Hematopoietic multipotent progenitor cell treated with erythropoietin and hydrocortisone succinate and interleukin-3 and kit ligand, for 15 days (in vitro differentiated cells): Measurements from ENCODE around the gene TAP1.

Experiments used
- DNase-seq: peaks from one replicate; pipeline ENCODE4 v3.0.0-alpha.2; 2015; ENCODE audit warnings: low spot score

The TAP1 gene

DNA sequence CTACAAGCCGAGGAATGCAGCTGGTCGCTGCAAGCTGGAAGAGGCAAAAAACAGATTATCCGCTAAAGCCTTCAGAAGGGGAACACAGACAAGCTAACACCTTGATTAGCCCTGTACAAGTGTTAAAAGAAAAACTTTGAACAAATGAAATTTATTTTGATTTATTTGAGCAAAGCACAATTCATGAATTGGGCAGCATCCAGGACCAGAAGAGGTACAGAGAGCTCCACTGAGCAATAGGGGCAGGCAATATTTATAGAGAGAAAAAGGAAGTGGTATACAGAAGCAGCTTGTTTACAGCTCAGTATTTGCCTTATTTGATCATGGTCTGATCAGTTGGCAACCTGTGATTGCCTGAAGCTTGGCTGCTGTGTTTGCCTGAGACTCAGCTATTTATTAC, 54.3 kb downstream of the TAP1 start:
- DNase-seq: no peak

DNA sequence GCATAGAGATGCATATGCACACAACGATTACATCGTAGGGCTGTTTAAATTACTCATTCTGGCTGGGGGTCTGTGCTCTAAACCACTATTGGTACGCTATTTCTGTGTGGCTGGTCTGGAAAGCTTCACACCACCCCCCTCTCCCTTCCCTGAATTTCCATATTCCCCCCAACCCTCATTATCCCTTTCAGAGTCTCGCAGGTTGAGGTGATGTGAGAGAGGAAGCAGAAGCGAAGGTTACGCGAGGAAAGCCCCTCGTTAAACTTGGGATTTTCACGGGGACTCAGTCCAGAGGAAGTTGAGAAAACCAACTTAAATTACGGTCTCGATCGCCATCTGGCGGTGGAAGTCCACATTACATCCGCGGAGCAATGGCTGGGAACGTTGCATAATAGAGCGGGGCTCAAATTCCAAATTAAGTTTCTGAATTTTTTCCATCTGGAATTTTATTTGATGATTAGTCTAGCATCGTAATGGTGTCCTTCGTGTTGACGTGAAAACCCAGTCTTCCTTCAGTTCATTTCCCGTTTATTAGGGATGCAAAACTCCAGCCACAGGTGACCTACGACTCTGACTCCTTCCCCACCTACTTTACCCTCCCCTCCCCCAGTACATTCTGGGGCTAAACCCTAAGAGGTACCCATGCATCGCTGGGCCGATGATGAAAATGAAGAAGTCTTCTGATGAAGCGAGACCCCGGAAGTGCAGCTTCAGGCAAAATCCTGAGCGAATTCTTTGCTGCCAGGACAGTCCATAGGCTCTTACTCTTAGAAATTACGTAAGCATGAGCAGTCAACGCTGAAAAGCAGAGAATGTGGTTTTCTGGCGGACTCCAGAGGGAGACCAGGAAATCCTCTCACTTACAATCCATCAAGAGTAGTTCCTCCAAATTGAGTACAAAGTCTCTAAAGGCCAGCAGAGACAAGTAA, 56.4 kb downstream of the TAP1 start:
- DNase-seq: peak; percentile 71
